ENCODE results near the gene WNK1.
"Not testable (repeated sequence)": the region's sequence is repeated elsewhere in the genome, so short reads cannot be mapped to it uniquely, and the experiment has no call there.

The WNK1 gene

GRCh38 chr12:916240-916639, 163.9 kb downstream of the WNK1 start:
- DNase-seq = no peak

GRCh38 chr12:916712-917445, 164.5 kb downstream of the WNK1 start:
- no peak for DNase-seq

GRCh38 chr12:920676-921075, 168.3 kb downstream of the WNK1 start:
- DNase-seq = no peak

GRCh38 chr12:922285-922684, 169.9 kb downstream of the WNK1 start:
- DNase-seq = no peak

GRCh38 chr12:926641-927040, 174.3 kb downstream of the WNK1 start:
- no peak for DNase-seq

- DNase-seq = no peak
Measured at GRCh38 chr12:931060-931459, 178.7 kb downstream of the WNK1 start.

- no peak for DNase-seq
Measured at GRCh38 chr12:931591-931990, 179.2 kb downstream of the WNK1 start.

- not testable (repeated sequence) for DNase-seq
Measured at GRCh38 chr12:935891-936290, 183.5 kb downstream of the WNK1 start.

GRCh38 chr12:936377-937345, 184.3 kb downstream of the WNK1 start:
- no peak for DNase-seq

GRCh38 chr12:938810-939209, 186.4 kb downstream of the WNK1 start:
- DNase-seq = no peak

GRCh38 chr12:943051-943450, 190.7 kb downstream of the WNK1 start:
- no peak for DNase-seq

- DNase-seq = no peak
Measured at GRCh38 chr12:944211-944610, 191.8 kb downstream of the WNK1 start.

GRCh38 chr12:946212-946611, 193.8 kb downstream of the WNK1 start:
- DNase-seq = no peak

- no peak for DNase-seq
Measured at GRCh38 chr12:946631-947030, 194.3 kb downstream of the WNK1 start.

GRCh38 chr12:948238-948637, 195.9 kb downstream of the WNK1 start:
- no peak for DNase-seq

- DNase-seq = peak; percentile 97
Measured at GRCh38 chr12:949453-950191, 197.2 kb downstream of the WNK1 start, which contains the start of gene RAD52. Gene RAD52 (minus strand): TSS chr12:949694. CDS start chr12:933058, 16,636 bp downstream.

- no peak for DNase-seq
Measured at GRCh38 chr12:951176-951575, 198.8 kb downstream of the WNK1 start.

- no peak for DNase-seq
Measured at GRCh38 chr12:953776-954175, 201.4 kb downstream of the WNK1 start.

GRCh38 chr12:954741-955140, 202.4 kb downstream of the WNK1 start:
- no peak for DNase-seq

GRCh38 chr12:955939-956338, 203.6 kb downstream of the WNK1 start:
- DNase-seq = no peak

- DNase-seq = no peak
Measured at GRCh38 chr12:958588-959123, 206.3 kb downstream of the WNK1 start.

All from KG1 (cell line).